GM21737 (cell line): ENCODE results near the gene MRPS7.
A peak's percentile ranks its signal among the peaks of the same experiment; 100 is the strongest.

Source experiments
- ATAC-seq: cut with Tn5 transposase; IDR thresholded peaks from one replicate; pipeline ENCODE4 v1.9.1; 2021; ENCODE audit warnings: mild to moderate bottlenecking, moderate library complexity; ENCODE audit not compliant: unreplicated experiment

MRPS7 gene

GRCh38 chr17:75261336-75262111 is at the start of gene MRPS7, which contains the start of gene GGA3:
TSS of gene MRPS7 (plus strand) at chr17:75261879. CDS start at chr17:75261901, 22 bp downstream.
TSS of gene GGA3 (minus strand) at chr17:75261606. CDS start at chr17:75261587, 19 bp downstream.
- ATAC-seq, result peak; percentile 75

- no peak for ATAC-seq
These were observed 43.5 kb upstream of the MRPS7 start for GRCh38 chr17:75218131-75218530.

- no peak for ATAC-seq
These were observed 41.9 kb upstream of the MRPS7 start for GRCh38 chr17:75219815-75220214.

GRCh38 chr17:75225016-75225415 is 36.7 kb upstream of the MRPS7 start:
- no peak for ATAC-seq

GRCh38 chr17:75227729-75228128 is 34.0 kb upstream of the MRPS7 start:
- ATAC-seq, result no peak

- ATAC-seq, result no peak
These were observed 33.4 kb upstream of the MRPS7 start for GRCh38 chr17:75228305-75228704.

- no peak for ATAC-seq
These were observed 32.8 kb upstream of the MRPS7 start for GRCh38 chr17:75228847-75229246.

- no peak for ATAC-seq
These were observed 30.6 kb upstream of the MRPS7 start for GRCh38 chr17:75231071-75231470.

GRCh38 chr17:75231741-75232464 is 29.8 kb upstream of the MRPS7 start:
- ATAC-seq, result no peak

GRCh38 chr17:75232786-75233185 is 28.9 kb upstream of the MRPS7 start:
- ATAC-seq, result no peak

GRCh38 chr17:75237100-75238014 is 24.3 kb upstream of the MRPS7 start:
- no peak for ATAC-seq

- ATAC-seq, result no peak
These were observed 23.6 kb upstream of the MRPS7 start for GRCh38 chr17:75238020-75238580.

- ATAC-seq, result no peak
These were observed 22.9 kb upstream of the MRPS7 start for GRCh38 chr17:75238684-75239191.

GRCh38 chr17:75239214-75239613 is 22.5 kb upstream of the MRPS7 start:
- ATAC-seq, result no peak

GRCh38 chr17:75239778-75240393 is 21.8 kb upstream of the MRPS7 start:
- no peak for ATAC-seq

- no peak for ATAC-seq
These were observed 21.1 kb upstream of the MRPS7 start for GRCh38 chr17:75240394-75241142.

- ATAC-seq, result no peak
These were observed 20.6 kb upstream of the MRPS7 start for GRCh38 chr17:75241143-75241430.

- ATAC-seq, result no peak
These were observed 20.2 kb upstream of the MRPS7 start for GRCh38 chr17:75241502-75241901.

GRCh38 chr17:75241996-75242460 is 19.7 kb upstream of the MRPS7 start:
- ATAC-seq, result no peak
